Measurements from ENCODE around the gene DYDC2. TPM values are rescaled to one million over a fixed set of nuclear protein-coding genes. Genes with fewer than 3 reads are reported as not detected.

Gene DYDC2
- total and polyA plus RNA-seq, 2 experiments from 2014 or later: 8.1 to 9.0 TPM

GRCh38 chr10:80333983-80334382 lies 22.6 kb upstream of the DYDC2 start:
- Histone ChIP-seq H3F3A (replicated peaks; ENCODE audit: low read depth) (no peaks in the 10 kb centered on the region), H3K9me2 (ENCODE audit: insufficient read depth) (peaks cover 10% of the 10 kb centered on the region; the same call in 1 of the 2 replicates), H2AFZ (no peak overlapping the region), H3K79me2 (replicated peaks; ENCODE audit: insufficient read depth) (no peaks in the 10 kb centered on the region), H3K27ac (ENCODE audit: low read depth) (no peak overlapping the region), H4K20me1 (replicated peaks; ENCODE audit: insufficient read depth) (no peaks in the 10 kb centered on the region), H3K4me3 (no peak overlapping the region), H3K4me1 (ENCODE audit: insufficient read depth) (no peaks in the 10 kb centered on the region), H3K36me3 (ENCODE audit: insufficient read depth) (no peaks in the 10 kb centered on the region), H3K27me3 (ENCODE audit: insufficient read depth) (no peaks in the 10 kb centered on the region), H3K4me2 (no peak overlapping the region)
- TF ChIP-seq ZNF462 (CRISPR knock-in tag; IDR thresholded peaks at IDR 0.05): no peak
- TF ChIP-seq ZNF114 (CRISPR knock-in tag; IDR thresholded peaks at IDR 0.05): no peak
- no peak for TF ChIP-seq CTCF (conservative IDR thresholded peaks at IDR 0.05; ENCODE audit: low read depth in 2 of 2)
- no peak for TF ChIP-seq ETS1 (IDR thresholded peaks at IDR 0.05)
- TF ChIP-seq ZNF331 (CRISPR knock-in tag; IDR thresholded peaks at IDR 0.05; ENCODE audit: low read depth): no peak
- TF ChIP-seq CREB1 (CRISPR knock-in tag; IDR thresholded peaks at IDR 0.05; ENCODE audit: low read depth): no peak
- no peak for TF ChIP-seq NANOG (IDR thresholded peaks at IDR 0.05; ENCODE audit: borderline replicate concordance)
- TF ChIP-seq JUNB (IDR thresholded peaks at IDR 0.05; ENCODE audit: unreplicated experiment): no peak
- TF ChIP-seq POLR2AphosphoS5 (IDR thresholded peaks at IDR 0.05; ENCODE audit: low read depth): no peak
- H3K36me3 Mint-ChIP-seq (ENCODE audit: low read depth): no peaks in the 10 kb centered on the region
- no peaks in the 10 kb centered on the region for H3K4me1 Mint-ChIP-seq
- ATAC-seq (no peak), DNase-seq (ENCODE audit: low spot score) (no peak)
- no peak overlapping the region for H3K4me3 Mint-ChIP-seq
- no peak overlapping the region for H3K27ac Mint-ChIP-seq
- peaks cover 4% of the 10 kb centered on the region for H3K27me3 Mint-ChIP-seq (ENCODE audit: insufficient read depth, low read depth, poor library complexity)
- no peaks in the 10 kb centered on the region for H3K9me3 Mint-ChIP-seq
